GM12801 (cell line): Measurements from ENCODE around the gene FGF12.

Source experiments
- CTCF ChIP-seq: IDR thresholded peaks from one replicate; pipeline ENCODE4 v1.5.1; 2011; ENCODE audit warnings: control low read depth; ENCODE audit not compliant: insufficient read length; ENCODE audit errors: extremely low read depth

FGF12 gene

GRCh38 chr3:192611411-192611810, 115.9 kb downstream of the FGF12 start:
- no peak for TF ChIP-seq CTCF

- no peak for TF ChIP-seq CTCF
Observed at GRCh38 chr3:192608726-192609600, 118.4 kb downstream of the FGF12 start.

GRCh38 chr3:192607798-192608197, 119.5 kb downstream of the FGF12 start:
- TF ChIP-seq CTCF: no peak

- TF ChIP-seq CTCF: no peak
Observed at GRCh38 chr3:192597913-192598312, 129.4 kb downstream of the FGF12 start.

- no peak for TF ChIP-seq CTCF
Observed at GRCh38 chr3:192597506-192597905, 129.8 kb downstream of the FGF12 start.

- TF ChIP-seq CTCF: no peak
Observed at GRCh38 chr3:192578729-192579128, 148.6 kb downstream of the FGF12 start.

GRCh38 chr3:192577811-192578210, 149.5 kb downstream of the FGF12 start:
- no peak for TF ChIP-seq CTCF

- no peak for TF ChIP-seq CTCF
Observed at GRCh38 chr3:192577271-192577670, 150.1 kb downstream of the FGF12 start.
